VCaP (cell line): Measurements from ENCODE around the gene ANXA9.

Source experiments
- H3K27ac ChIP-seq: fragments of 450-650 bp; 2 replicates; pipeline ENCODE4 v1.5.1; 2017
- CTCF ChIP-seq: fragments of 450-650 bp; conservative IDR thresholded peaks from 2 replicates; pipeline ENCODE4 v1.5.1; 2017; ENCODE audit warnings: mild to moderate bottlenecking, moderate library complexity

ANXA9 gene

GRCh38 chr1:151006327-151007052 lies 24.4 kb downstream of the ANXA9 start, which contains the start of gene MINDY1:
Gene MINDY1, minus strand, starts transcription at chr1:151006902. Its CDS starts 4,285 bp downstream, at chr1:151002617.
- TF ChIP-seq CTCF, result peak; percentile 71
- peak within 1 kb of the TSS; percentile 93 for H3K27ac ChIP-seq

- TF ChIP-seq CTCF, result no peak
- H3K27ac ChIP-seq, result peak overlapping the region; percentile 93
Observed at GRCh38 chr1:151007853-151008243, 25.8 kb downstream of the ANXA9 start.

- H3K27ac ChIP-seq, result peak within 1 kb of the TSS; percentile 93
- TF ChIP-seq CTCF, result no peak
Observed at GRCh38 chr1:151008244-151009205, 26.4 kb downstream of the ANXA9 start, which contains the start of gene PRUNE1. Gene PRUNE1, plus strand, starts transcription at chr1:151008449. Its CDS starts 184 bp downstream, at chr1:151008633.

GRCh38 chr1:151009206-151009587 lies 27.1 kb downstream of the ANXA9 start:
- TF ChIP-seq CTCF, result no peak

GRCh38 chr1:151009674-151010345 lies 27.7 kb downstream of the ANXA9 start:
- H3K27ac ChIP-seq, result no peak overlapping the region
- no peak for TF ChIP-seq CTCF

More at GRCh38 chr1:151009206-151009587, 27.1 kb downstream of the ANXA9 start:
- H3K27ac ChIP-seq, result peak overlapping the region; percentile 93

- no peak overlapping the region for H3K27ac ChIP-seq
- TF ChIP-seq CTCF, result no peak
Observed at GRCh38 chr1:151010346-151010726, 28.2 kb downstream of the ANXA9 start.
